ENCODE measurements around the gene TP53I11.

DNA sequence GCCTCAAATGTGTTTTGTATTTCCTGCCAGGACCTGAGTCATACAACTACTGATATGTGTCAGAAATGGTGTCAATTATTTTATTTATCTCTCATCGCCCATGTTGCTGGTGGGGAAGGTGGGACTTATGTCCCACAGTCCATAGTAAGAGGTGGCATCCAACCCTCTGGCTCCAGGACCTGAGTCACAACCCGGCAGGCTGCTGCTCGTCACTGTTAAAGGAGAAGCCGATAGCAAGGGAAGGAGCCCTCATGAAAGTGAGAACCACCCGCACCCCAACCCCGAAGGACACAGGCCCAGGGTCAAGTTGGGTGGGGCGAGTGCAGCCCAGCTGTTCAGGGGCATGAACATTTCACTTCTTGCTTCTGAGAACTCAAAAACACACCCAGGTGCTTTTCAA, 33.1 kb upstream of the TP53I11 start:
- TF ChIP-seq, protein P1, sequence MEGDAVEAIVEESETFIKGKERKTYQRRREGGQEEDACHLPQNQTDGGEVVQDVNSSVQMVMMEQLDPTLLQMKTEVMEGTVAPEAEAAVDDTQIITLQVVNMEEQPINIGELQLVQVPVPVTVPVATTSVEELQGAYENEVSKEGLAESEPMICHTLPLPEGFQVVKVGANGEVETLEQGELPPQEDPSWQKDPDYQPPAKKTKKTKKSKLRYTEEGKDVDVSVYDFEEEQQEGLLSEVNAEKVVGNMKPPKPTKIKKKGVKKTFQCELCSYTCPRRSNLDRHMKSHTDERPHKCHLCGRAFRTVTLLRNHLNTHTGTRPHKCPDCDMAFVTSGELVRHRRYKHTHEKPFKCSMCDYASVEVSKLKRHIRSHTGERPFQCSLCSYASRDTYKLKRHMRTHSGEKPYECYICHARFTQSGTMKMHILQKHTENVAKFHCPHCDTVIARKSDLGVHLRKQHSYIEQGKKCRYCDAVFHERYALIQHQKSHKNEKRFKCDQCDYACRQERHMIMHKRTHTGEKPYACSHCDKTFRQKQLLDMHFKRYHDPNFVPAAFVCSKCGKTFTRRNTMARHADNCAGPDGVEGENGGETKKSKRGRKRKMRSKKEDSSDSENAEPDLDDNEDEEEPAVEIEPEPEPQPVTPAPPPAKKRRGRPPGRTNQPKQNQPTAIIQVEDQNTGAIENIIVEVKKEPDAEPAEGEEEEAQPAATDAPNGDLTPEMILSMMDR (IDR thresholded peaks at IDR 0.05; ENCODE audit: insufficient read depth, low read depth, low read length): no peak
- no peak for TF ChIP-seq EZH2 (IDR thresholded peaks at IDR 0.05; ENCODE audit: insufficient read depth, low read length)

Measured in astrocyte (in vitro differentiated cells and primary cell).